Endodermal cell (in vitro differentiated cells): ENCODE measurements around the gene IFI44L. TPM values are rescaled to one million over a fixed set of nuclear protein-coding genes. Genes with fewer than 3 reads are reported as not detected.

Source experiments
- DNase-seq: peaks from one replicate; pipeline ENCODE4 v3.0.0-alpha.2; 2017
- H3K27ac ChIP-seq: 2 replicates; pipeline ENCODE4 v1.5.1; 2013; ENCODE audit warnings: mild to moderate bottlenecking, low read depth, low read length, moderate library complexity
- H3K27me3 ChIP-seq: 2 replicates; pipeline ENCODE4 v1.6.1; 2013; ENCODE audit warnings: mild to moderate bottlenecking, low read length, moderate library complexity; ENCODE audit not compliant: insufficient read depth, control insufficient read depth, poor library complexity, severe bottlenecking
- H3K36me3 ChIP-seq: 2 replicates; pipeline ENCODE4 v1.7.0; 2013; ENCODE audit warnings: mild to moderate bottlenecking, low read length, moderate library complexity; ENCODE audit not compliant: control insufficient read depth, insufficient read depth
- H3K4me1 ChIP-seq: one replicate; pipeline ENCODE4 v1.7.0; 2013; ENCODE audit warnings: low read length; ENCODE audit not compliant: control insufficient read depth, insufficient read depth
- H3K4me3 ChIP-seq: 2 replicates; pipeline ENCODE4 v1.5.1; 2013; ENCODE audit warnings: mild to moderate bottlenecking, low read length, moderate library complexity
- H3K9ac ChIP-seq: 2 replicates; pipeline ENCODE4 v1.6.1; 2013; ENCODE audit warnings: mild to moderate bottlenecking, low read length, moderate library complexity; ENCODE audit not compliant: poor library complexity, severe bottlenecking; ENCODE audit errors: extremely low read depth
- H3K9me3 ChIP-seq: 2 replicates; pipeline ENCODE4 v1.6.1; 2013; ENCODE audit warnings: mild to moderate bottlenecking, low read length, moderate library complexity; ENCODE audit not compliant: control insufficient read depth
- H3K27ac Mint-ChIP-seq: 2 replicates; pipeline ENCODE4 v1.8.0; 2020; ENCODE audit warnings: mixed read lengths
- H3K27me3 Mint-ChIP-seq: 2 replicates; pipeline ENCODE4 v1.8.0; 2021; ENCODE audit warnings: mild to moderate bottlenecking, mixed read lengths; ENCODE audit not compliant: insufficient read depth
- H3K36me3 Mint-ChIP-seq: 2 replicates; pipeline ENCODE4 v1.8.0; 2020; ENCODE audit warnings: low read depth, mixed read lengths
- H3K4me1 Mint-ChIP-seq: 2 replicates; pipeline ENCODE4 v1.8.0; 2020; ENCODE audit warnings: mixed read lengths
- H3K4me3 Mint-ChIP-seq: 2 replicates; pipeline ENCODE4 v1.8.0; 2020; ENCODE audit warnings: mild to moderate bottlenecking, moderate library complexity, mixed read lengths
- H3K9me3 Mint-ChIP-seq: 2 replicates; pipeline ENCODE4 v1.8.0; 2020; ENCODE audit warnings: mild to moderate bottlenecking, mixed read lengths
- WGBS, 2 experiments: methylation state at CpG; one replicate each; pipeline versions ENCODE4 v1.1.5 to v1.1.7; 2013; ENCODE audit warnings: missing lambda C conversion rate in 2 of 2, mixed read lengths in 1 of 2; ENCODE audit not compliant: insufficient coverage in 1 of 2, insufficient read length in 1 of 2; 5-methylcytosine and 5-hydroxymethylcytosine counted together
- total RNA-seq, 2 donors: library from RNA; stranded (reverse); fragmentation: NEBNext Ultra II Directional in 1 of 2; extraction: Animal tissue kit (Norgen Biotek cat#: 25700) in 1 of 2; gene quantifications; 2 replicates in 1 of 2; 3 replicates in 1 of 2; pipeline ENCODE4 v1.2.1, GENCODE V29; 2021
- TF ChIP-seq, protein P1 (sequence below): fragments of 200-600 bp; sonication (generic); conservative IDR thresholded peaks from 2 replicates; pipeline ENCODE4 v1.5.0; 2021; ENCODE audit warnings: antibody characterized with exemption, mild to moderate bottlenecking

IFI44L gene
- total RNA-seq, 2 donors from 2014 or later: not detected

DNA sequence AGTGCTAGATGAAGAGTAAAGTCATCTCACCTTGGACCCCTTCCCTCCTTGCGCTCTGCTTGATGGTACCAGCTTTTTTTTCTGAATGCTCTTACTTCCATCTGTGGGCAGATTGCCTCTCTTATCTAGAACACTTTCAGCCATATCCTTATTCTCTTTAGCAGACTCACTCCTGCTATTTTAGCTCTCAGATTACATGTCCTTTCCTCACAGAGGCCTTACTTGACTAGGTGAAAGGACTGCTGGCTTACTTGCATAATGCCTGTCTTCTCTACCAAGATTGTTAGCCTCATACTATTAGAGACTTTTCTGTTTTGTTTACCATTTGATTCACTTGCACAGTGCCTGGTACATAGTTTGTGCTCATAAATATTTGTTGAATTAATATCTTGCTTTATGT, 38.7 kb downstream of the IFI44L start:
- no peak overlapping the region for H3K27ac ChIP-seq
- 92 to 100% methylated on average over 1 of the region's 1 CpG for WGBS, 2 experiments
- H3K4me3 ChIP-seq: no peak overlapping the region
- H3K36me3 ChIP-seq: no peaks in the 10 kb centered on the region
- H3K4me1 ChIP-seq: no peaks in the 10 kb centered on the region
- no peaks in the 10 kb centered on the region for H3K9me3 ChIP-seq
- DNase-seq: no peak
- no peak overlapping the region for H3K4me3 Mint-ChIP-seq
- no peaks in the 10 kb centered on the region for H3K4me1 Mint-ChIP-seq
- no peaks in the 10 kb centered on the region for H3K36me3 Mint-ChIP-seq
- no peak overlapping the region for H3K27ac Mint-ChIP-seq
- no peak overlapping the region for H3K9ac ChIP-seq
- TF ChIP-seq, protein P1, sequence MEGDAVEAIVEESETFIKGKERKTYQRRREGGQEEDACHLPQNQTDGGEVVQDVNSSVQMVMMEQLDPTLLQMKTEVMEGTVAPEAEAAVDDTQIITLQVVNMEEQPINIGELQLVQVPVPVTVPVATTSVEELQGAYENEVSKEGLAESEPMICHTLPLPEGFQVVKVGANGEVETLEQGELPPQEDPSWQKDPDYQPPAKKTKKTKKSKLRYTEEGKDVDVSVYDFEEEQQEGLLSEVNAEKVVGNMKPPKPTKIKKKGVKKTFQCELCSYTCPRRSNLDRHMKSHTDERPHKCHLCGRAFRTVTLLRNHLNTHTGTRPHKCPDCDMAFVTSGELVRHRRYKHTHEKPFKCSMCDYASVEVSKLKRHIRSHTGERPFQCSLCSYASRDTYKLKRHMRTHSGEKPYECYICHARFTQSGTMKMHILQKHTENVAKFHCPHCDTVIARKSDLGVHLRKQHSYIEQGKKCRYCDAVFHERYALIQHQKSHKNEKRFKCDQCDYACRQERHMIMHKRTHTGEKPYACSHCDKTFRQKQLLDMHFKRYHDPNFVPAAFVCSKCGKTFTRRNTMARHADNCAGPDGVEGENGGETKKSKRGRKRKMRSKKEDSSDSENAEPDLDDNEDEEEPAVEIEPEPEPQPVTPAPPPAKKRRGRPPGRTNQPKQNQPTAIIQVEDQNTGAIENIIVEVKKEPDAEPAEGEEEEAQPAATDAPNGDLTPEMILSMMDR: no peak
- H3K27me3 ChIP-seq: peaks cover 47% of the 10 kb centered on the region
- no peaks in the 10 kb centered on the region for H3K9me3 Mint-ChIP-seq
- peaks cover 34% of the 10 kb centered on the region for H3K27me3 Mint-ChIP-seq

- no peaks in the 10 kb centered on the region for H3K9me3 Mint-ChIP-seq
- WGBS, 2 experiments: 60 to 82% methylated on average over 1 of the region's 2 CpGs
- Histone ChIP-seq H3K4me1 (no peaks in the 10 kb centered on the region), H3K9me3 (no peaks in the 10 kb centered on the region), H3K27ac (no peak overlapping the region), H3K27me3 (peaks cover 33% of the 10 kb centered on the region), H3K9ac (no peak overlapping the region), H3K4me3 (no peak overlapping the region), H3K36me3 (no peaks in the 10 kb centered on the region)
- H3K27me3 Mint-ChIP-seq: peaks cover 19% of the 10 kb centered on the region
- H3K4me3 Mint-ChIP-seq: no peak overlapping the region
- H3K4me1 Mint-ChIP-seq: no peaks in the 10 kb centered on the region
- no peak for DNase-seq
- H3K36me3 Mint-ChIP-seq: no peaks in the 10 kb centered on the region
- TF ChIP-seq, protein P1: no peak
- H3K27ac Mint-ChIP-seq: no peak overlapping the region
These were observed 43.7 kb downstream of the IFI44L start for GRCh38 chr1:78663923-78664322.

- TF ChIP-seq, protein P1: no peak
- no peaks in the 10 kb centered on the region for H3K36me3 Mint-ChIP-seq
- 83 to 88% methylated on average over 1 of the region's 1 CpG for WGBS, 2 experiments
- peaks cover 19% of the 10 kb centered on the region for H3K27me3 Mint-ChIP-seq
- no peaks in the 10 kb centered on the region for H3K9me3 Mint-ChIP-seq
- H3K27ac Mint-ChIP-seq: no peak overlapping the region
- no peaks in the 10 kb centered on the region for H3K9me3 ChIP-seq
- H3K27me3 ChIP-seq: peaks cover 31% of the 10 kb centered on the region
- H3K36me3 ChIP-seq: no peaks in the 10 kb centered on the region
- no peaks in the 10 kb centered on the region for H3K4me1 Mint-ChIP-seq
- no peak for DNase-seq
- H3K9ac ChIP-seq: no peak overlapping the region
- no peak overlapping the region for H3K4me3 Mint-ChIP-seq
- H3K4me3 ChIP-seq: no peak overlapping the region
- no peak overlapping the region for H3K27ac ChIP-seq
- H3K4me1 ChIP-seq: no peaks in the 10 kb centered on the region
These were observed 44.5 kb downstream of the IFI44L start for GRCh38 chr1:78664763-78665162.
